NCI-H1048 (cell line): ENCODE data around the gene ITSN1.
"Not testable (repeated sequence)": the region's sequence is repeated elsewhere in the genome, so short reads cannot be mapped to it uniquely, and the experiment has no call there.

Experiments used
- DNase-seq: peaks from one replicate; lab custom pipeline; 2025; lab: John Stamatoyannopoulos, UW

ITSN1 gene

GRCh38 chr21:33682992-33683627 is 40.8 kb downstream of the ITSN1 start:
- DNase-seq = no peak

- no peak for DNase-seq
Observed at GRCh38 chr21:33684068-33684467, 41.8 kb downstream of the ITSN1 start.

GRCh38 chr21:33684923-33685560 is 42.7 kb downstream of the ITSN1 start:
- no peak for DNase-seq

GRCh38 chr21:33685613-33686197 is 43.4 kb downstream of the ITSN1 start:
- DNase-seq = no peak

GRCh38 chr21:33686386-33686785 is 44.1 kb downstream of the ITSN1 start:
- DNase-seq = no peak

GRCh38 chr21:33687634-33688033 is 45.3 kb downstream of the ITSN1 start:
- no peak for DNase-seq

- DNase-seq = no peak
Observed at GRCh38 chr21:33688353-33688752, 46.1 kb downstream of the ITSN1 start.

GRCh38 chr21:33690874-33691273 is 48.6 kb downstream of the ITSN1 start:
- DNase-seq = no peak

- DNase-seq = no peak
Observed at GRCh38 chr21:33691945-33692603, 49.8 kb downstream of the ITSN1 start.

GRCh38 chr21:33695813-33696212 is 53.5 kb downstream of the ITSN1 start:
- DNase-seq = no peak

- DNase-seq = no peak
Observed at GRCh38 chr21:33696465-33696864, 54.2 kb downstream of the ITSN1 start.

GRCh38 chr21:33698087-33698860 is 56.0 kb downstream of the ITSN1 start:
- no peak for DNase-seq

- DNase-seq = no peak
Observed at GRCh38 chr21:33699277-33699676, 57.0 kb downstream of the ITSN1 start.

GRCh38 chr21:33700491-33700890 is 58.2 kb downstream of the ITSN1 start:
- DNase-seq = no peak

- DNase-seq = no peak
Observed at GRCh38 chr21:33703750-33704606, 61.7 kb downstream of the ITSN1 start.

- DNase-seq = no peak
Observed at GRCh38 chr21:33707846-33708245, 65.5 kb downstream of the ITSN1 start.

- no peak for DNase-seq
Observed at GRCh38 chr21:33708874-33709273, 66.6 kb downstream of the ITSN1 start.

GRCh38 chr21:33712022-33712803 is 69.9 kb downstream of the ITSN1 start:
- no peak for DNase-seq

- DNase-seq = no peak
Observed at GRCh38 chr21:33721081-33721480, 78.8 kb downstream of the ITSN1 start.

- DNase-seq = not testable (repeated sequence)
Observed at GRCh38 chr21:33729139-33729538, 86.8 kb downstream of the ITSN1 start.
